ENCODE data around the gene KIDINS220.

Gene KIDINS220

GRCh38 chr2:8836971-8837794, at the start of gene KIDINS220:
Gene KIDINS220 (minus strand): TSS chr2:8837613. CDS start chr2:8827093, 10,520 bp downstream.
- peak; percentile 33 for DNase-seq

- no peak for DNase-seq
Observed at GRCh38 chr2:8886876-8887275, 49.5 kb upstream of the KIDINS220 start.

DNA sequence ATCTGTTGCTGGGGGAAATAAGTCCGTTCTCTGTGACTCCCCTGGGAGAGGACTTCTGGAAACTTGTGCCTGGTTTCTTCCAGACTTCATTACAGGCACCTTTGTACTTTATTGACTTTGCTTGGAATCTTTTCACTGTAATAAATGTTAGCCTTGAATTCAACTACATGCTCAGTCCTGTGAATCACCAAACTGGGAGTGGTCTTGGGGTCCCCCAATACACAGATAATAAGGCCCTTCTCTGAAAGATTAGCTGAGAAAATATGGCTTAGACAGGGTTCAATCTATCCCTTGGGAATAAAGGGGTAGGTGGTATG, 48.7 kb upstream of the KIDINS220 start:
- DNase-seq = no peak

- no peak for DNase-seq
Observed at GRCh38 chr2:8885449-8886201, 48.2 kb upstream of the KIDINS220 start.

- no peak for DNase-seq
Observed at GRCh38 chr2:8884812-8885211, 47.4 kb upstream of the KIDINS220 start.

DNA sequence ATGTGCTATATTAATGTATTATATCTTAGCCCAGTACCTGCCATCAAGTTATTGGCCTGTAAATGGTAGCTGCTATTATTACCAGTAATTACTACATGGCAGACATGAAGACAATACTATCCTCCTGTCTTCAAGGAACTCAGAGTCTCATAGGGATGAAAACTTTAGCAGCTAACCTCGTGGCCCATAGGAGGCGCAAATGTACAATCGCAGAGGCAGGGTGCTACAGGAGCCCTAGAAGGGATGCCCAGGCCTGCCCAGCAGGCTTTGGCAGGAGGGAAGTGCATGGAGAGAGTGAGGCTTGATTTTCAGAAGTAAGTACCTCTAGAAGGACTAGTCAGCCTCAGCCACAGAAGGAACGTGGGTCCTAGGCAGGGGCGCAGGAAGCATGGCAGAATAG, 44.7 kb upstream of the KIDINS220 start:
- DNase-seq = no peak

GRCh38 chr2:8877894-8878293, 40.5 kb upstream of the KIDINS220 start:
- no peak for DNase-seq

DNA sequence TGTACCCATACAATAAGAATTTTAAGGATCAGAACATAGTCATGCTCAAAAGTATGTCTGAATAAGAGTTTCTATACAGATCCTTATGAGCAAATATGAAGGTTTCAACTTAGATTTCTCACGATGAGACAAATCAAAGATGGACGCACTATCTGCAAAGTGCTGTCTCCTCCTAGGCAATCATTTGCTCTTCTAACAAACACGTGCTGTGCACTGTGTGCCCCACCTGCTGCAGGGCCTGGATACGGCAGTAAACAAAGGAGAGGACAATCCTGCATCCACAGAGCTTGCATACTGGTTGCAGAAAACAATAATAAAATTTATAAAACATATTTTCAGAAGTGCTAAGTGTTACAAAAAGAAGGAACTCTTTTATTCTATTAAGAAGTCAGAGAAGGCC, 39.9 kb upstream of the KIDINS220 start:
- DNase-seq = no peak

DNA sequence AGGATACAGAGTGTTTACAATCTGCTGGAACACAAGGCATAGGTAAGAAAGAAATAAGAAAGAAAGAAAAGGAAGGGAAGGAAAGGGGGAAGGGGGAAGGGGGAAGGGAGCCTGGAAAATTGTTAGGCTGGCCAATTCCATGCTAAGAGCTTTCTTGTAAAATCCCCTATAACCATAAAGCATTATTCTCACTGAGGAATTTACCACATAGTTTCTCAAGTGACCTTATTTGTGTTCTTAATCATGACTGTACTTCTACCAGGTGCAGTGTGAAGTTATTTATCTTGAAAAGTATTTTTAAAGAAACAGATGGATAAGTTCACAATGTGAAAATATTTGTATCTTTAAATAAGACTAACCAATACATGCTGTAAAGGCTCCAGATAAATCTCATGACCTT, 39.2 kb upstream of the KIDINS220 start:
- DNase-seq = no peak

DNA sequence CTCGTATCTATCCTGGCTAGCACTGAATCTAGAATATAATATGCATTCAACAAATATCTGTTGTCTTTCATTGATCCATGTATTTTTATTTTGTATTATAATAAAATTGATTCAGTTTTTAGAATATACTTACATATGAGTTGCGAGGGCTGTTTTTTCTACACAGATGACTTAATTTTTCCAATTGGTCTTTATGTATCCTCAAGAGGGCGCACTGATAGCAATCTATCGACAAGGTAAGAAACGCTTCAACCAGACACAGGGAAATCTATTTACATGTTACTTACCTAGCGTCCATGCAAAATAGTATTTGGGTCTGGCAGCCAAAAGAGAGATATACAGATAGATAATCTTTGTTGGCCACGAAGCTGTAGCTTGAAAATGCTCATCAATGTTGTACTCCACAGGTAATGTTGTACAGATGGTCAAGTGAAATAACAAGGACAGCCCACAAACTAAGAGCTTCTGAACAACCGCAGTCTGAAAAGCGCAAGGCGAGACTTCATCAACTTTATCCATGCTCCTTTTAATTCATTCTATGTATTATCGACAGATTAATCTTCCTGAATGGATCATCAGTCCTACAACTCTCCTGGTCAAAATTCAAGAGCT, 35.5 kb upstream of the KIDINS220 start:
- no peak for DNase-seq

GRCh38 chr2:8870441-8870840, 33.0 kb upstream of the KIDINS220 start:
- no peak for DNase-seq

GRCh38 chr2:8867363-8867762, 29.9 kb upstream of the KIDINS220 start:
- DNase-seq = no peak

GRCh38 chr2:8863331-8863953, 26.0 kb upstream of the KIDINS220 start:
- DNase-seq = no peak

DNA sequence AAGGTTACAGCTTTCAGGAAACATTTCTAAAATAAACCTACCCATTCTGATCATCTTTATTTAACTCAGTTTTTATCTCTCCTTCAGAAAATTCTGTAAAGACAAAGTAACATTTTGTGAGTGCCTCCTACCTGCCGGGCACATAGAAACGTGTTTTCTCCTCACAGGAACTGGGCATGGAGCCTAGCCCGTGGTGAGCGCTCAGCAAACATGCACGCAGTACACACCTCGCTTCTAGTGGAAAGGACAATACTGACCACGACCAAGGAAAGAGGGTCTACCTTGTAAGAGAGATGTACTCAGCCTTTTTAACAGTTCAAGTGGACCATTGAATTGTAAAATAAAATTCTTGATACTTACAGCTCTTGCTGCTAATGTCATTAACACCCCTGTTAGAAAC, 24.8 kb upstream of the KIDINS220 start:
- no peak for DNase-seq

GRCh38 chr2:8861797-8862196, 24.4 kb upstream of the KIDINS220 start:
- no peak for DNase-seq

DNA sequence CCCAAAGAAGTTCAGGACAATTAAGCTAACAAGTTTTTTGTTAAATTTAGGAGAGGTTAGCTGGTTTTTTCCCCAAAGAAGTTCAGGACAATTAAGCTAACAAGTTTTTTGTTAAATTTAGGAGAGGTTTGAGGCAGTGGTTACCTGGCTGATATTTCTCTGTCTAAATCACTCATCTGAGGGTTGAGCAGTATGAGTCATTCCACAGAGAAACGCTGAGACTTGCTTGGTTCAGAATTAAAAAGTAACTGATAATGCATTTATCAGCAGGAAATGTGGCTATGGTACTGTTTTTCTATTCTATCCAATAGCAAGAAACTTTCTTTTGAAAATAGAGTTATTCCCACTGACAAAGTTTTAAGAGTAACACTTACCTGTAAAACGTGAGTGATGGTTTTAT, 22.8 kb upstream of the KIDINS220 start:
- DNase-seq = no peak

DNA sequence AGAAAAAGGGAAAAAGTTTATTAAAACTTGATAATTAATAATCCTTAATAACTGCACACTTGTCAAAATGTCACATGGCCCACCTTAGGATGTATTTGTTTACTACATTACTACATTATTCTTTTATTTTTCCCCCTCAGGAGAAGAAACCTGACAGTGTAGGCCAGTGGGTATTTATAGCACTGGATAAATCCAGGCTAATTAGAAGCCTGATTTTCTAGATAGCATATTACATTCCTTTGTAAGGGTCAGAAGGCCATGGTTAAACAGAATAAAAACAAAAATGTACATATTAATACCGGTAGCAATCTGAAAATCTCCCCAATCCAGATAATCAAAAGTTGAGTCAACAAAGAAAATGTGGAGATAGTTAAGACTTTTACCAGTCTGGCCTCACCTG, 21.5 kb upstream of the KIDINS220 start:
- no peak for DNase-seq

GRCh38 chr2:8858264-8858663, 20.9 kb upstream of the KIDINS220 start:
- DNase-seq = no peak

GRCh38 chr2:8857709-8858108, 20.3 kb upstream of the KIDINS220 start:
- DNase-seq = no peak

GRCh38 chr2:8856176-8856575, 18.8 kb upstream of the KIDINS220 start:
- DNase-seq = no peak

DNA sequence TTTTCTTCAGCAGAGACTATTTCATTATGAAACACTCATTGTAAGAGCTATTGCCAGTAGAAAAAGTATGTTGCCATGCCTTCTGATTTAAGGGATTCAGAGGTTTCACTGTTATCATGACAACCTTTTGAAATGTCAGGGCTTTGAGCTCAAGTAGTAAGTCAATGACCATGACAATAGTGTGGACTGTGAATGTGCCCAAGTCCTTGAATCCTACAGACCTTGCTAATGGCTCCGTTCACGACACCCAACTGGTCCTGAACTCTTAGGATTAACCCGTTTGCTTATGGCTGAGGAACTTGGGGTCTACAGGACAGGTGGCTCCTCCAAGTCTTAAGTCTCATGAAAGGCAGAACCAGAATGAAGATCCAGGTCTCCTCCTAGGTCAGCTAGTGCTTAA, 17.6 kb upstream of the KIDINS220 start:
- no peak for DNase-seq

- no peak for DNase-seq
Observed at GRCh38 chr2:8853426-8853825, 16.0 kb upstream of the KIDINS220 start.

- no peak for DNase-seq
Observed at GRCh38 chr2:8851811-8852560, 14.6 kb upstream of the KIDINS220 start.

Measured in GF-D8 (cell line).